Measurements from ENCODE around the gene MGAT3. TPM values are rescaled to one million over a fixed set of nuclear protein-coding genes. Genes with fewer than 3 reads are reported as not detected.

Gene MGAT3
- total and polyA plus RNA-seq, 2 of the 8 experiments (the other 6 are each of a cell fraction or from before 2014, with no cell fraction given), result 4.3 to 9.2 TPM

DNA sequence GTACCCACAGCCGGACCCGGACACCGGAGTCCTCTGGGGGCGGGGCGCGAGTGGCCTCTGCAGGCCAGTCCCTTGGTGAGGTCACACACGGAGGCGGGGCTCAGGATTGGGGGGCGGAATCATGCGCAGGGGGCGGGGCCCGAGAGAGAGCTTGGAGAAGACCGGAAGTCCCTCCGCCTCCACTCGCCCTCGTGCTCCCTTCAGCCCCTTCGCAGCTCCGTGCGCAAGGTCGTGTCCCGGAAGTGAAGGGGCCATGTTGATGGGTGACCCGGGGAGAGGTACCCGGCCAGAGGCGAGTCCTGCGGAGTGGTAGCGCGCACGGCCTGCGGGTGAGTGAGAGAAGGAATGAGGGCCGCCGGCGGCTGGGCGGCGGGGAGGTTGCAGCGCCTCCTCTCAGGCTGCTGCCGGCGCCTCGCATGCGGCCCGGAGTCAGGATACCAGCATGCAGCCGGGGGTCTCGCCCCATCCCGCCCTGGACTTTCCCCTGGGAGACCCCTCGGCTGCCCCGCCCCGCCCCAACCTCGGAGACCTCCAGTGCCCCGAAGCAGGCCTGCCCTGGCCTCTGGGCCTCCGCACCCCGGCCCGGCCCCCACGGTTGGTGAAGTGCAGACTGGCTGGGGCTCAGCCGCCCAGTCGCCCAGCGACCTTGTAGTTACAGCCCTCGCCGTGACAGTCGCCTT lies 45.4 kb downstream of the MGAT3 start, which contains the start of gene MIEF1 (continued):
- TF ChIP-seq CHD7 (IDR thresholded peaks at IDR 0.05; ENCODE audit: insufficient replicate concordance, low read length), result no peak
- TF ChIP-seq SRF (IDR thresholded peaks at IDR 0.05; ENCODE audit: low read depth, low read length), result no peak
- 0 out of 4 replicates have a peak, but pooled peaks of 1 of the 2 experiments have one; percentile 51 for TF ChIP-seq HDAC2 (IDR thresholded peaks at IDR 0.05; ENCODE audit: borderline replicate concordance in 1 of 2, low read depth in 2 of 2, low read length in 2 of 2)
- peak; percentile 65 for TF ChIP-seq NANOG (IDR thresholded peaks at IDR 0.05; ENCODE audit: insufficient read depth, low read depth, low read length, poor library complexity, severe bottlenecking)
- TF ChIP-seq, protein P1, sequence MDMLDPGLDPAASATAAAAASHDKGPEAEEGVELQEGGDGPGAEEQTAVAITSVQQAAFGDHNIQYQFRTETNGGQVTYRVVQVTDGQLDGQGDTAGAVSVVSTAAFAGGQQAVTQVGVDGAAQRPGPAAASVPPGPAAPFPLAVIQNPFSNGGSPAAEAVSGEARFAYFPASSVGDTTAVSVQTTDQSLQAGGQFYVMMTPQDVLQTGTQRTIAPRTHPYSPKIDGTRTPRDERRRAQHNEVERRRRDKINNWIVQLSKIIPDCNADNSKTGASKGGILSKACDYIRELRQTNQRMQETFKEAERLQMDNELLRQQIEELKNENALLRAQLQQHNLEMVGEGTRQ (IDR thresholded peaks at IDR 0.05; ENCODE audit: low read length), result no peak
- no peak; the same call in 1 of the 2 replicates for TF ChIP-seq SP1 (IDR thresholded peaks at IDR 0.05; ENCODE audit: low read depth, low read length)
- no peak for TF ChIP-seq RNF2 (IDR thresholded peaks at IDR 0.05; ENCODE audit: borderline replicate concordance, low read depth, low read length, missing control alignments, poor library complexity, severe bottlenecking)
- no peak for TF ChIP-seq SIRT6 (IDR thresholded peaks at IDR 0.05; ENCODE audit: low read length)

Measured in H1 (cell line).